Stimulated activated CD8-positive, alpha-beta memory T cell treated with anti-CD3 and anti-CD28 coated beads, Interleukin-12 subunit alpha, Interleukin-12 subunit beta, amount 100 ng/mL, for 24 hours (primary cell): Measurements from ENCODE around the gene ASB16.

Source experiments
- DNase-seq: peaks from one replicate; pipeline ENCODE4 v3.0.0-alpha.2; 2020; ENCODE audit errors: extremely low read depth

The ASB16 gene

DNA sequence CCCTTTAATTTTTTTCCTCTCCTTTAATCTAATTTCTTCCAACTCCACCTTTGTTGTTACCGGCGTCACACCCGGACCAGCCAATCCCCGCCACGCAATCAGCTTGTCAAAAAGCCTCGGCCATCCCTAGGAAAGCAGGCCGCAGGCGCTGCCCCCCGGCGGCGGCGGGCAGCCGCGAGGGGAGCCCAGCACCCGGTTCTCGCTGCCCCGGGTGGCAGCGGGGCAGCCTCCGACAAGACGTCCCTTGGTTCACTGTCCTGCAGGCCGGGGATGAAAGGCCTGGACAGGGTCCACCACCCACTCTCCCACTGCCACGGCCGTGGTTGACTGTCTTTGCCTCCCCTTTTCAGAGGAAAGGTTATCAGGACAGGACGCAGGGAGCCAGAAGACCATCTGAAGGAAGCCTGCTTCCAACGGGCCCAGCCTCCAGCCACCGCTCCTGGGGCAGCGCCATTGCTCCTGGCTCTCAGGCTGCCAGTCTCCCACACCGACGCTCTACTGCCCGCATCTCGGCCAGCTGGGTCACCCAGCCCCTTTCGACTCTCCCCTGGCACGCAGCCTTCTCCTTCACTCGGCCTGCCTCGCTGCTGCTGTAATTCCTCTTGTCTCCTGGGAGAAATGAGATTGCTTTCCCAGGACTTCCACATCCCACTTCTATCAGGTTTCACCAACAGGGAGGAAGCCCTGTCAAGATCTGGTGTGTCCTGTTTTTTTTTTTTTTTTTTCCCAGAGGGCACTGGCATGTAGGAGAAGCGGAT, 51.8 kb downstream of the ASB16 start:
- DNase-seq: no peak

DNA sequence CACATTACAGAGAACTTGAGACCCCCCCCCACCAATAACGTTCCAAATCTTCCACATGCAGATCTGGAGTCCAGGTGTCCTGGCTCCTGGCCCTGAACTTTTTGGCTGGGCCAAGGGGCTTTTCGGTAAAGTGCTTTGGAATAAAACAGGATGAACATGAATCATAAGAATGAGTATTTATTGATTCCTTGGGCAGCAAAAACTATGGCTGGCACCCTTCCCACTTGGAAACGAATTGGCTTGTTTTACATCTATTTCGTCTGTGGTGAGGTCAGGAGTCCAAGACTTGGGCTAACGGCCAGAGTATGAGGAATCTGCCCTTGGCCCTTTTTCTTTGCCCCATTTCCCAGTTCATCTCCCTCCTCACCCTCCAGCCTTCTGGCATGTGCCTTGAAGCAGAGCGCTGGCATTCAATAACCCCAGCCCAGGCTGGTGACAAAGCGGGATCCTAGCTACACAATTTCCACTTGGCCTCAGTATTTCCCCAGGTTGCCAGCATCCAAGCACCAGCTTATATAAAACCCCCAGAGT, 53.1 kb downstream of the ASB16 start:
- DNase-seq: no peak
